ENCODE data around the gene CTF1. TPM values are rescaled to one million over a fixed set of nuclear protein-coding genes. Genes with fewer than 3 reads are reported as not detected.
A peak's percentile ranks its signal among the peaks of the same experiment; 100 is the strongest.

CTF1 gene
- total RNA-seq, 1 experiment from 2014 or later = 1.4 TPM

DNA sequence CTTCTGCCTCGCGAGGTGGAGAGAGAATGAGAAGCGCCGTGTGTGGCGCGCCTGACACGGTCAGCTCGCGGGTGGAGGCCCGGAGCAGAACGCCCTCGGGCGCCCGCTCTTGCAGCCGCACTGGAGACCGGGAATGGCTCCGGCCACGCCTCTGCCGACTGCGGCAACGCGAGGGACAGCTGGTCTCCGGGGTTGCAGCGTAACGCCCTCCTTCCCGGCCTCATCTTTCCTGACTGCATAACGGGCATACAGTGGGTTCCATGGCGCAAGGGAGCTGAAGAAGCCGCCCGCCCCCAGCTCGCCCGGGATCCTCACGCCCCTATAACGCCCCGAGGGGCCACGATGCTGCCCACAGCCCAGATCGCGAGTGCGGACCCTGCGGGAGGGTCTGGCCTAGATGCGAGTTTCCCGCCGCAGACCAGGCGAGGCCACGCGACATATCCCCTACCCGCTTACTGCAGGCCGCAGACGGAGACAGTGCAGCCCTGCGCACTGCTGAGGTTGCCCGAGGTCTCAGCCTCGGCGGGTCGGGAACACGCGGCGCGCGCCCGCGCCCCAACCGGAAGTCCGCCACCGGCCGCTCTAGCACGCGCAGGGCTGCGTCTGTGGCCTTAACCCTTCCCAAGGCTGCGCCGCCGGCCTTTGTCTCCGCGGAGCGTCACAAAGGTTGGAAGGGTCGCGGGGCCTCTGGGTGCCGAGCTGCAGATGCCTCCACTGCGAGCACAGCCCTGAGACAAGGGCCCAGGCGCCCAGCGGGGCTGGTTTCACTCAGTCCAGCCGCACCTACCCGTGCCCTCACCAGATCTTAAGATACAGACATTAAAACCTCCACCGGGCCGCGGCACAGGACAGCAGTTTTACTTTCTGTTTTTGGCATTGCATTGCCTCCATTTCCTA is 21.3 kb upstream of the CTF1 start (continued):
- TF ChIP-seq, protein P1, sequence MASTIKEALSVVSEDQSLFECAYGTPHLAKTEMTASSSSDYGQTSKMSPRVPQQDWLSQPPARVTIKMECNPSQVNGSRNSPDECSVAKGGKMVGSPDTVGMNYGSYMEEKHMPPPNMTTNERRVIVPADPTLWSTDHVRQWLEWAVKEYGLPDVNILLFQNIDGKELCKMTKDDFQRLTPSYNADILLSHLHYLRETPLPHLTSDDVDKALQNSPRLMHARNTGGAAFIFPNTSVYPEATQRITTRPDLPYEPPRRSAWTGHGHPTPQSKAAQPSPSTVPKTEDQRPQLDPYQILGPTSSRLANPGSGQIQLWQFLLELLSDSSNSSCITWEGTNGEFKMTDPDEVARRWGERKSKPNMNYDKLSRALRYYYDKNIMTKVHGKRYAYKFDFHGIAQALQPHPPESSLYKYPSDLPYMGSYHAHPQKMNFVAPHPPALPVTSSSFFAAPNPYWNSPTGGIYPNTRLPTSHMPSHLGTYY (CRISPR knock-in tag; IDR thresholded peaks at IDR 0.05) = no peak
- peak; percentile 89; the same call in 1 of the 2 replicates for TF ChIP-seq TEAD1 (CRISPR knock-in tag; IDR thresholded peaks at IDR 0.05)
- TF ChIP-seq, protein P2, sequence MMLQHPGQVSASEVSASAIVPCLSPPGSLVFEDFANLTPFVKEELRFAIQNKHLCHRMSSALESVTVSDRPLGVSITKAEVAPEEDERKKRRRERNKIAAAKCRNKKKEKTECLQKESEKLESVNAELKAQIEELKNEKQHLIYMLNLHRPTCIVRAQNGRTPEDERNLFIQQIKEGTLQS (CRISPR knock-in tag; conservative IDR thresholded peaks at IDR 0.05) = no peak
- TF ChIP-seq, protein P3, sequence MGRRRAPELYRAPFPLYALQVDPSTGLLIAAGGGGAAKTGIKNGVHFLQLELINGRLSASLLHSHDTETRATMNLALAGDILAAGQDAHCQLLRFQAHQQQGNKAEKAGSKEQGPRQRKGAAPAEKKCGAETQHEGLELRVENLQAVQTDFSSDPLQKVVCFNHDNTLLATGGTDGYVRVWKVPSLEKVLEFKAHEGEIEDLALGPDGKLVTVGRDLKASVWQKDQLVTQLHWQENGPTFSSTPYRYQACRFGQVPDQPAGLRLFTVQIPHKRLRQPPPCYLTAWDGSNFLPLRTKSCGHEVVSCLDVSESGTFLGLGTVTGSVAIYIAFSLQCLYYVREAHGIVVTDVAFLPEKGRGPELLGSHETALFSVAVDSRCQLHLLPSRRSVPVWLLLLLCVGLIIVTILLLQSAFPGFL (CRISPR knock-in tag; IDR thresholded peaks at IDR 0.05; ENCODE audit: borderline replicate concordance) = peak; percentile 93; the same call in 1 of the 2 replicates
- no peak for TF ChIP-seq NR1H2 (CRISPR knock-in tag; IDR thresholded peaks at IDR 0.05)
- no peak for TF ChIP-seq JAZF1 (CRISPR knock-in tag; IDR thresholded peaks at IDR 0.05)
- TF ChIP-seq, protein P4, sequence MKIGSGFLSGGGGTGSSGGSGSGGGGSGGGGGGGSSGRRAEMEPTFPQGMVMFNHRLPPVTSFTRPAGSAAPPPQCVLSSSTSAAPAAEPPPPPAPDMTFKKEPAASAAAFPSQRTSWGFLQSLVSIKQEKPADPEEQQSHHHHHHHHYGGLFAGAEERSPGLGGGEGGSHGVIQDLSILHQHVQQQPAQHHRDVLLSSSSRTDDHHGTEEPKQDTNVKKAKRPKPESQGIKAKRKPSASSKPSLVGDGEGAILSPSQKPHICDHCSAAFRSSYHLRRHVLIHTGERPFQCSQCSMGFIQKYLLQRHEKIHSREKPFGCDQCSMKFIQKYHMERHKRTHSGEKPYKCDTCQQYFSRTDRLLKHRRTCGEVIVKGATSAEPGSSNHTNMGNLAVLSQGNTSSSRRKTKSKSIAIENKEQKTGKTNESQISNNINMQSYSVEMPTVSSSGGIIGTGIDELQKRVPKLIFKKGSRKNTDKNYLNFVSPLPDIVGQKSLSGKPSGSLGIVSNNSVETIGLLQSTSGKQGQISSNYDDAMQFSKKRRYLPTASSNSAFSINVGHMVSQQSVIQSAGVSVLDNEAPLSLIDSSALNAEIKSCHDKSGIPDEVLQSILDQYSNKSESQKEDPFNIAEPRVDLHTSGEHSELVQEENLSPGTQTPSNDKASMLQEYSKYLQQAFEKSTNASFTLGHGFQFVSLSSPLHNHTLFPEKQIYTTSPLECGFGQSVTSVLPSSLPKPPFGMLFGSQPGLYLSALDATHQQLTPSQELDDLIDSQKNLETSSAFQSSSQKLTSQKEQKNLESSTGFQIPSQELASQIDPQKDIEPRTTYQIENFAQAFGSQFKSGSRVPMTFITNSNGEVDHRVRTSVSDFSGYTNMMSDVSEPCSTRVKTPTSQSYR (CRISPR knock-in tag; IDR thresholded peaks at IDR 0.05) = peak; percentile 87
- TF ChIP-seq, protein P5, sequence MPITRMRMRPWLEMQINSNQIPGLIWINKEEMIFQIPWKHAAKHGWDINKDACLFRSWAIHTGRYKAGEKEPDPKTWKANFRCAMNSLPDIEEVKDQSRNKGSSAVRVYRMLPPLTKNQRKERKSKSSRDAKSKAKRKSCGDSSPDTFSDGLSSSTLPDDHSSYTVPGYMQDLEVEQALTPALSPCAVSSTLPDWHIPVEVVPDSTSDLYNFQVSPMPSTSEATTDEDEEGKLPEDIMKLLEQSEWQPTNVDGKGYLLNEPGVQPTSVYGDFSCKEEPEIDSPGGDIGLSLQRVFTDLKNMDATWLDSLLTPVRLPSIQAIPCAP (CRISPR knock-in tag; IDR thresholded peaks at IDR 0.05) = peak; percentile 89
- TF ChIP-seq, protein P6, sequence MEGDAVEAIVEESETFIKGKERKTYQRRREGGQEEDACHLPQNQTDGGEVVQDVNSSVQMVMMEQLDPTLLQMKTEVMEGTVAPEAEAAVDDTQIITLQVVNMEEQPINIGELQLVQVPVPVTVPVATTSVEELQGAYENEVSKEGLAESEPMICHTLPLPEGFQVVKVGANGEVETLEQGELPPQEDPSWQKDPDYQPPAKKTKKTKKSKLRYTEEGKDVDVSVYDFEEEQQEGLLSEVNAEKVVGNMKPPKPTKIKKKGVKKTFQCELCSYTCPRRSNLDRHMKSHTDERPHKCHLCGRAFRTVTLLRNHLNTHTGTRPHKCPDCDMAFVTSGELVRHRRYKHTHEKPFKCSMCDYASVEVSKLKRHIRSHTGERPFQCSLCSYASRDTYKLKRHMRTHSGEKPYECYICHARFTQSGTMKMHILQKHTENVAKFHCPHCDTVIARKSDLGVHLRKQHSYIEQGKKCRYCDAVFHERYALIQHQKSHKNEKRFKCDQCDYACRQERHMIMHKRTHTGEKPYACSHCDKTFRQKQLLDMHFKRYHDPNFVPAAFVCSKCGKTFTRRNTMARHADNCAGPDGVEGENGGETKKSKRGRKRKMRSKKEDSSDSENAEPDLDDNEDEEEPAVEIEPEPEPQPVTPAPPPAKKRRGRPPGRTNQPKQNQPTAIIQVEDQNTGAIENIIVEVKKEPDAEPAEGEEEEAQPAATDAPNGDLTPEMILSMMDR (IDR thresholded peaks at IDR 0.05) = no peak
- TF ChIP-seq, protein P7, sequence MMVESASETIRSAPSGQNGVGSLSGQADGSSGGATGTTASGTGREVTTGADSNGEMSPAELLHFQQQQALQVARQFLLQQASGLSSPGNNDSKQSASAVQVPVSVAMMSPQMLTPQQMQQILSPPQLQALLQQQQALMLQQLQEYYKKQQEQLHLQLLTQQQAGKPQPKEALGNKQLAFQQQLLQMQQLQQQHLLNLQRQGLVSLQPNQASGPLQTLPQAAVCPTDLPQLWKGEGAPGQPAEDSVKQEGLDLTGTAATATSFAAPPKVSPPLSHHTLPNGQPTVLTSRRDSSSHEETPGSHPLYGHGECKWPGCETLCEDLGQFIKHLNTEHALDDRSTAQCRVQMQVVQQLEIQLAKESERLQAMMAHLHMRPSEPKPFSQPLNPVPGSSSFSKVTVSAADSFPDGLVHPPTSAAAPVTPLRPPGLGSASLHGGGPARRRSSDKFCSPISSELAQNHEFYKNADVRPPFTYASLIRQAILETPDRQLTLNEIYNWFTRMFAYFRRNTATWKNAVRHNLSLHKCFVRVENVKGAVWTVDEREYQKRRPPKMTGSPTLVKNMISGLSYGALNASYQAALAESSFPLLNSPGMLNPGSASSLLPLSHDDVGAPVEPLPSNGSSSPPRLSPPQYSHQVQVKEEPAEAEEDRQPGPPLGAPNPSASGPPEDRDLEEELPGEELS (CRISPR knock-in tag; IDR thresholded peaks at IDR 0.05) = peak; percentile 96
- peak; percentile 91 for TF ChIP-seq GTF2I (CRISPR knock-in tag; conservative IDR thresholded peaks at IDR 0.05)
- TF ChIP-seq ELF4 (CRISPR knock-in tag; IDR thresholded peaks at IDR 0.05; ENCODE audit: low read depth) = peak; percentile 66; the same call in 1 of the 2 replicates
- no peak for TF ChIP-seq ZNF671 (CRISPR knock-in tag; IDR thresholded peaks at IDR 0.05)
- TF ChIP-seq ZNF423 (CRISPR knock-in tag; IDR thresholded peaks at IDR 0.05) = peak; percentile 13; the same call in 1 of the 2 replicates
- TF ChIP-seq PRRX2 (CRISPR knock-in tag; IDR thresholded peaks at IDR 0.05) = no peak
- TF ChIP-seq ZBTB21 (CRISPR knock-in tag; IDR thresholded peaks at IDR 0.05; ENCODE audit: borderline replicate concordance) = peak; percentile 92; the same call in 1 of the 2 replicates
- TF ChIP-seq ESRRA (CRISPR knock-in tag; IDR thresholded peaks at IDR 0.05; ENCODE audit: borderline replicate concordance) = peak; percentile 88
- no peak for TF ChIP-seq EMX1 (CRISPR knock-in tag; IDR thresholded peaks at IDR 0.05)
- TF ChIP-seq, protein P8, sequence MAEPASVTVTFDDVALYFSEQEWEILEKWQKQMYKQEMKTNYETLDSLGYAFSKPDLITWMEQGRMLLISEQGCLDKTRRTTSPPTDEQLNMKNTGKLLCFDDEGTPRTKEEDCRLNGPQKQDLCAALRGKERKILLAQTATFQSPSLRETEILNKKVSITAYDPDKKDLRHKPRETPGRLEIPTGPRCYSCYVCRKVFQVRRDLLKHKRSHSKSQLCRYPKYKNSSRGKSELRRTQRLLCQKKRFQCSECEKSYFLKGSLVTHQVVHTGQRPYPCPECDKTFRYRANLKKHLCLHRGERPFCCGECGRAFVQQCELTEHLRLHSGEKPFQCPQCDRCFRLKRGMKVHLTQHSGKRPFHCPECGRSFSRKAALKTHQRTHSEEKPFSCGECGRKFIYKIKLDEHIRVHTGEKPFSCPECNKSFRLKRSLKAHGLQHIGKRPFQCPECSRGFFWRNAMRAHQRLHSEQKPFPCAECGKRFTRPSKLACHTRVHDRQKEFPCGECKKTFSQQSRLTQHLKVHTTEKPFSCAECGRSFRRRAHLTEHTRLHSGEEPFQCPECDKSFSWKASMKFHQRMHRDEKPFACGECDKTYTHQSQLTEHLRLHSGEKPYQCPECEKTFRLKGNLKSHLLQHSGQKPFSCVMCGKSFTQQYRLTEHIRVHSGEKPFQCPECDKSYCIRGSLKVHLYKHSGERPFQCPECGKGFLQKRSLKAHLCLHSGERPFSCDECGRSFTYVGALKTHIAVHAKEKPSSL (CRISPR knock-in tag; conservative IDR thresholded peaks at IDR 0.05) = no peak
- TF ChIP-seq CBFB (CRISPR knock-in tag; IDR thresholded peaks at IDR 0.05; ENCODE audit: low read depth) = peak; percentile 54; the same call in 1 of the 2 replicates
- TF ChIP-seq, protein P9, sequence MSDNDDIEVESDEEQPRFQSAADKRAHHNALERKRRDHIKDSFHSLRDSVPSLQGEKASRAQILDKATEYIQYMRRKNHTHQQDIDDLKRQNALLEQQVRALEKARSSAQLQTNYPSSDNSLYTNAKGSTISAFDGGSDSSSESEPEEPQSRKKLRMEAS (CRISPR knock-in tag; IDR thresholded peaks at IDR 0.05) = peak; percentile 98
- TF ChIP-seq, protein P10, sequence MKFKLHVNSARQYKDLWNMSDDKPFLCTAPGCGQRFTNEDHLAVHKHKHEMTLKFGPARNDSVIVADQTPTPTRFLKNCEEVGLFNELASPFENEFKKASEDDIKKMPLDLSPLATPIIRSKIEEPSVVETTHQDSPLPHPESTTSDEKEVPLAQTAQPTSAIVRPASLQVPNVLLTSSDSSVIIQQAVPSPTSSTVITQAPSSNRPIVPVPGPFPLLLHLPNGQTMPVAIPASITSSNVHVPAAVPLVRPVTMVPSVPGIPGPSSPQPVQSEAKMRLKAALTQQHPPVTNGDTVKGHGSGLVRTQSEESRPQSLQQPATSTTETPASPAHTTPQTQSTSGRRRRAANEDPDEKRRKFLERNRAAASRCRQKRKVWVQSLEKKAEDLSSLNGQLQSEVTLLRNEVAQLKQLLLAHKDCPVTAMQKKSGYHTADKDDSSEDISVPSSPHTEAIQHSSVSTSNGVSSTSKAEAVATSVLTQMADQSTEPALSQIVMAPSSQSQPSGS (CRISPR knock-in tag; IDR thresholded peaks at IDR 0.05; ENCODE audit: borderline replicate concordance, low read depth) = no peak
